Right atrium auricular region (tissue), 2 donors: Measurements from ENCODE around the gene MCU. TPM values are rescaled to one million over a fixed set of nuclear protein-coding genes. Genes with fewer than 3 reads are reported as not detected.
A peak's percentile ranks its signal among the peaks of the same experiment; 100 is the strongest.

Experiments
- DNase-seq: peaks from one replicate; pipeline ENCODE4 v3.0.0-alpha.2; 2019; ENCODE audit warnings: low spot score
- H3K27ac ChIP-seq, 2 donors: fragments of 200-600 bp; sonication (generic); 1 replicate in 1 of 2; 2 replicates in 1 of 2; pipeline ENCODE4 v1.5.1; 2016 to 2019
- H3K27me3 ChIP-seq, 2 donors: fragments of 200-600 bp; sonication (generic); one replicate each; pipeline versions ENCODE4 v1.5.1 to v1.6.0; 2017 to 2019
- H3K36me3 ChIP-seq: fragments of 200-600 bp; sonication (generic); one replicate; pipeline ENCODE4 v1.5.1; 2016
- H3K4me1 ChIP-seq, 2 donors: fragments of 200-600 bp; sonication (generic); one replicate each; pipeline versions ENCODE4 v1.5.1 to v1.6.0; 2017 to 2019
- H3K4me3 ChIP-seq, 2 donors: fragments of 200-600 bp; sonication (generic); 1 replicate in 1 of 2; 2 replicates in 1 of 2; pipeline ENCODE4 v1.5.1; 2017 to 2019; ENCODE audit warnings: mild to moderate bottlenecking in 1 of 2, moderate library complexity in 1 of 2
- H3K9me3 ChIP-seq, 2 donors: fragments of 200-600 bp; sonication (generic); one replicate each; pipeline ENCODE4 v1.5.1; 2019
- CTCF ChIP-seq, 2 donors: fragments of 200-600 bp; sonication (generic); IDR thresholded peaks; one replicate each; pipeline ENCODE4 v1.5.1; 2019; ENCODE audit warnings: antibody characterized with exemption in 2 of 2
- total RNA-seq, 2 donors: library from RNA; depleted of rRNA; stranded (reverse); fragments of >200 nt; gene quantifications; one replicate each; pipeline ENCODE4 v1.1.0, GENCODE V29; 2016

The MCU gene
- total RNA-seq, 2 donors from 2014 or later = 12.4 to 14.2 TPM

- Histone ChIP-seq H3K27ac (no peak overlapping the region), H3K4me1 (peaks cover 0 to 25% of the 10 kb centered on the region in 2 donors), H3K4me3 (no peak overlapping the region), H3K36me3 (no peaks in the 10 kb centered on the region), H3K27me3 (no peaks in the 10 kb centered on the region), H3K9me3 (no peaks in the 10 kb centered on the region)
- DNase-seq = no peak
- TF ChIP-seq CTCF (IDR thresholded peaks at IDR 0.05) = no peak
These were observed 2.3 kb upstream of the MCU start for GRCh38 chr10:72689660-72690059.

DNA sequence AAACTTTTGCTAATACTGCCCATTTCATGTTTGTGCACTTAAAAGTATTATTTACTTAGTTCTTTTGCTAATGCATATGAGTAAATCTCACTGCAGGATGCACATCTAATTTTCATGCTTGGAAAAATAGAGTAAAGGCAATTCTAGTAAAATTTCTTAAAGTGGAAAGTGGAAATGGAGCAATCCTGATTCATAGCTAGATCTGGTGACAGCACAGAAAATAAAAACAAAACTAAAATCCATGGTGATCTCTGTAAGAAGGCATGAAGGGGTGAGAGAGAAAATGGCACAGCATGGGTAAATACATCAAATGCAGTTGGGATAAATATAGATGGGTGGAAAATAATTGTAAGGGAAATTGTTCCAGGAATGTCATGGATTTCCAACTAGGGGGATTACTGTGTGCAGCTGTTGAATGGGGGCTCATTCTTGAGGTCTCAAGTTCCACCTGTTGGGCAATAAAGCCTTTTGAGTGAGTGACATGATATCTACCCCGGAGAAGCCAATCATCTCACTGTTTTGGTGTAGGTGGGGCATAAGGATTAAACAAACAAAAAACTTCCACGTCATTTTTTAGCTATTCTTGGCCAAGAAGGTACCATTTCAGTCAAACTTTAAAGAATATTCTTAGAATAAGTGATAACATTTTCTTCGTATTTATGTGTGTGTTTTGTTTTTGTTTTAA is 1.7 kb upstream of the MCU start:
- no peaks in the 10 kb centered on the region for H3K27me3 ChIP-seq
- no peak for TF ChIP-seq CTCF (IDR thresholded peaks at IDR 0.05)
- no peaks in the 10 kb centered on the region for H3K9me3 ChIP-seq
- H3K36me3 ChIP-seq = no peaks in the 10 kb centered on the region
- H3K4me3 ChIP-seq = no peak overlapping the region
- no peak for DNase-seq
- peaks cover 0 to 30% of the 10 kb centered on the region in 2 donors for H3K4me1 ChIP-seq
- no peak overlapping the region for H3K27ac ChIP-seq

DNA sequence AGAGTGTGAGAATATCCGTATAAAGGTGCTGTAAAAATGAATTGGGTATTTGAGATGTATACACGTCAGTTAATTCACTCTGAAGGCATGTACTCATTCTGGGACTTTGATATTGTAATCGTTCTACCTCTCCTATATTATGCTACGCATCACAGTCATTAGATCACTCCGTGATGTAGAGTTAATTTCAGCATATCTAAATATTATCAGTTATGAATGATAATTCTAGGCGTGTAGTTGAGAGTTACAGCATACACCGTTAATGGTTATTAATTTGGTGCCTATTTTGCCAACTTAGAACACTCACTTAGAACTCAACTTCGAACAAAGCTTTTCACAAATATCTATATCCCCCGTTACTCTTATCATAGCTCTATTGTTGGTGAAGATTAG is 477 bp upstream of the MCU start:
- Histone ChIP-seq H3K36me3 (no peaks in the 10 kb centered on the region), H3K4me1 (peaks cover 0 to 32% of the 10 kb centered on the region in 2 donors), H3K27me3 (no peaks in the 10 kb centered on the region), H3K9me3 (no peaks in the 10 kb centered on the region), H3K27ac (peak overlapping the region; percentile 88 to 94), H3K4me3 (peak overlapping the region; percentile 68 to 92)
- no peak for TF ChIP-seq CTCF (IDR thresholded peaks at IDR 0.05)
- DNase-seq = no peak

DNA sequence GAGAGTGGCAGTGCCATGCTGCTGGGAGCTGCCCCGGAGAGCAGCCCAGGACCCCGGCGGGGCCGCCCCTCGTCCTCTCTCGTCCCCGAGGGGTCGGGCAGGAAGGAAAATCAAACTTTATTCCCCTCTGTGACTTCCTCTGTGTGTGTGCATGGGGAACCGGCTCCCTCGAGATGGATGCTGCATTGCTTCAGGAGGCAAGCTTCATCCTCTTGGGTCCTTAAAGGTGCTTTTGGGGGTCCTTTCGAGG is 726 bp downstream of the MCU start:
- no peak for DNase-seq
- H3K4me1 ChIP-seq = peaks cover 0 to 32% of the 10 kb centered on the region in 2 donors
- no peaks in the 10 kb centered on the region for H3K36me3 ChIP-seq
- H3K4me3 ChIP-seq = peak overlapping the region; percentile 68 to 92
- no peaks in the 10 kb centered on the region for H3K27me3 ChIP-seq
- H3K27ac ChIP-seq = peak overlapping the region; percentile 88 to 94
- TF ChIP-seq CTCF (IDR thresholded peaks at IDR 0.05) = no peak
- no peaks in the 10 kb centered on the region for H3K9me3 ChIP-seq

GRCh38 chr10:72692994-72693781 is 1.2 kb downstream of the MCU start:
- peaks cover 0 to 32% of the 10 kb centered on the region in 2 donors for H3K4me1 ChIP-seq
- no peaks in the 10 kb centered on the region for H3K27me3 ChIP-seq
- no peak for TF ChIP-seq CTCF (IDR thresholded peaks at IDR 0.05)
- peak overlapping the region; percentile 68 to 92 for H3K4me3 ChIP-seq
- no peaks in the 10 kb centered on the region for H3K36me3 ChIP-seq
- no peak for DNase-seq
- H3K27ac ChIP-seq = peak overlapping the region; percentile 88 to 94
- no peaks in the 10 kb centered on the region for H3K9me3 ChIP-seq
